HTERT RPE-1 (cell line): ENCODE results near the gene TBCD.
"Not testable (repeated sequence)": the region's sequence is repeated elsewhere in the genome, so short reads cannot be mapped to it uniquely, and the experiment has no call there.

ENCODE experiments used
- in situ Hi-C: fragments of 300-500 bp; cut with MboI; formaldehyde crosslinking; loops from 4 replicates; pipeline ENCODE4 v1.14.3; 2020; ENCODE audit warnings: low sequenced_read_pairs

Gene TBCD

GRCh38 chr17:82729479-82730260 lies 22.2 kb upstream of the TBCD start:
- in situ Hi-C loops: no loop called here

GRCh38 chr17:82732118-82732743 lies 19.6 kb upstream of the TBCD start:
- in situ Hi-C loops: no loop called here

GRCh38 chr17:82734987-82735866 lies 16.6 kb upstream of the TBCD start, which contains the start of gene FN3K:
TSS of gene FN3K (plus strand) at chr17:82735615. CDS start at chr17:82735637, 22 bp downstream.
- in situ Hi-C loops: no loop called here

- in situ Hi-C loops: no loop called here
Observed at GRCh38 chr17:82736511-82737185, 15.2 kb upstream of the TBCD start.

- in situ Hi-C loops: no loop called here
Observed at GRCh38 chr17:82737967-82738877, 13.6 kb upstream of the TBCD start.

GRCh38 chr17:82740906-82741759 lies 10.7 kb upstream of the TBCD start:
- in situ Hi-C loops: no loop called here

- in situ Hi-C loops: no loop called here
Observed at GRCh38 chr17:82743344-82744219, 8.3 kb upstream of the TBCD start.

- in situ Hi-C loops: not testable (repeated sequence)
Observed at GRCh38 chr17:82744736-82745135, 7.1 kb upstream of the TBCD start.

- in situ Hi-C loops: no loop called here
Observed at GRCh38 chr17:82745524-82745923, 6.3 kb upstream of the TBCD start.

- in situ Hi-C loops: no loop called here
Observed at GRCh38 chr17:82748756-82749155, 3.1 kb upstream of the TBCD start.

GRCh38 chr17:82750241-82750908 lies 1.5 kb upstream of the TBCD start:
- in situ Hi-C loops: no loop called here

- in situ Hi-C loops: no loop called here
Observed at GRCh38 chr17:82751171-82751570, 694 bp upstream of the TBCD start.

- in situ Hi-C loops: no loop called here
Observed at GRCh38 chr17:82752371-82753200, 721 bp downstream of the TBCD start.

- in situ Hi-C loops: no loop called here
Observed at GRCh38 chr17:82753201-82753464, 1.3 kb downstream of the TBCD start.

- in situ Hi-C loops: no loop called here
Observed at GRCh38 chr17:82754297-82755208, 2.7 kb downstream of the TBCD start.

- in situ Hi-C loops: no loop called here
Observed at GRCh38 chr17:82756166-82756565, 4.3 kb downstream of the TBCD start.
